OCI-LY1 (cell line): ENCODE data around the gene NBL1.
A peak's percentile ranks its signal among the peaks of the same experiment; 100 is the strongest.
"Not testable (repeated sequence)": the region's sequence is repeated elsewhere in the genome, so short reads cannot be mapped to it uniquely, and the experiment has no call there.

Experiments
- H2AFZ ChIP-seq: fragments of 200-600 bp; sonication (generic), shearing (Covaris generic); 2 replicates; pipeline ENCODE4 v1.6.0; 2014; ENCODE audit warnings: antibody characterized with exemption, mild to moderate bottlenecking, low read length
- H3F3A ChIP-seq: fragments of 200-600 bp; sonication (generic), shearing (Covaris generic); 2 replicates; pipeline ENCODE4 v1.6.0; 2014; ENCODE audit warnings: mild to moderate bottlenecking, antibody characterized with exemption, low read length, moderate library complexity; ENCODE audit not compliant: insufficient read depth
- H3K27ac ChIP-seq: fragments of 200-600 bp; sonication (generic); 2 replicates; pipeline ENCODE4 v1.5.1; 2014; ENCODE audit warnings: low read length, mixed run types, mild to moderate bottlenecking, low read depth; ENCODE audit not compliant: poor library complexity, severe bottlenecking
- H3K27me3 ChIP-seq: fragments of 200-600 bp; sonication (generic); 2 replicates; pipeline ENCODE4 v1.6.0; 2014; ENCODE audit warnings: antibody characterized with exemption, mild to moderate bottlenecking, low read length, moderate library complexity; ENCODE audit not compliant: insufficient read depth
- H3K36me3 ChIP-seq: fragments of 200-600 bp; sonication (generic); 2 replicates; pipeline ENCODE4 v1.6.1; 2014; ENCODE audit warnings: mild to moderate bottlenecking, antibody characterized with exemption, low read length, moderate library complexity, mixed read lengths; ENCODE audit not compliant: insufficient read depth
- H3K4me1 ChIP-seq: fragments of 200-600 bp; sonication (generic); 2 replicates; pipeline ENCODE4 v1.5.1; 2014; ENCODE audit warnings: mild to moderate bottlenecking, low read length, moderate library complexity; ENCODE audit not compliant: insufficient read depth, severe bottlenecking
- H3K4me2 ChIP-seq: fragments of 200-600 bp; sonication (generic), shearing (Covaris generic); 2 replicates; pipeline ENCODE4 v1.6.1; 2014; ENCODE audit warnings: low read length
- H3K4me3 ChIP-seq: fragments of 200-600 bp; sonication (generic); 2 replicates; pipeline ENCODE4 v1.5.1; 2014; ENCODE audit warnings: low read length, low read depth, mild to moderate bottlenecking, mixed read lengths; ENCODE audit not compliant: poor library complexity, severe bottlenecking
- H3K79me2 ChIP-seq: fragments of 200-600 bp; shearing (Covaris generic); 2 replicates; pipeline ENCODE4 v1.6.1; 2016; ENCODE audit warnings: mixed run types, low read length, mixed read lengths; ENCODE audit not compliant: insufficient read depth
- H3K9ac ChIP-seq: fragments of 200-600 bp; sonication (generic), shearing (Covaris generic); 2 replicates; pipeline ENCODE4 v1.6.1; 2014; ENCODE audit warnings: mild to moderate bottlenecking, low read length, mixed read lengths
- H3K9me2 ChIP-seq: fragments of 200-600 bp; sonication (generic), shearing (Covaris generic); 2 replicates; pipeline ENCODE4 v1.6.1; 2014; ENCODE audit warnings: low read depth, mild to moderate bottlenecking, low read length, mixed read lengths
- H3K9me3 ChIP-seq: fragments of 200-600 bp; shearing (Covaris generic); 2 replicates; pipeline ENCODE4 v1.6.1; 2014; ENCODE audit warnings: low read length, mixed read lengths
- H4K20me1 ChIP-seq: fragments of 200-600 bp; sonication (generic), shearing (Covaris generic); 2 replicates; pipeline ENCODE4 v1.6.0; 2016; ENCODE audit warnings: mild to moderate bottlenecking, low read length; ENCODE audit not compliant: insufficient read depth
- CTCF ChIP-seq: fragments of 200-600 bp; sonication (generic), shearing (Covaris generic); IDR thresholded peaks from 2 replicates; pipeline ENCODE4 v1.5.1; 2017; ENCODE audit warnings: mild to moderate bottlenecking, antibody characterized with exemption, low read length, moderate library complexity, mixed read lengths
- EZH2 ChIP-seq: fragments of 200-600 bp; sonication (generic), shearing (Covaris generic); IDR thresholded peaks from 2 replicates; pipeline ENCODE4 v1.8.0; 2017; ENCODE audit warnings: borderline replicate concordance, mixed run types, mild to moderate bottlenecking, antibody characterized with exemption, low read length, moderate library complexity, mixed read lengths

Gene NBL1

GRCh38 chr1:19639228-19639627 lies 4.9 kb upstream of the NBL1 start:
- not testable (repeated sequence) for H3K9me2 ChIP-seq, H3K9me3 ChIP-seq, H2AFZ ChIP-seq, H4K20me1 ChIP-seq, H3K79me2 ChIP-seq, H3K36me3 ChIP-seq, H3F3A ChIP-seq, H3K27me3 ChIP-seq, H3K27ac ChIP-seq, H3K4me3 ChIP-seq, H3K4me2 ChIP-seq, H3K4me1 ChIP-seq, H3K9ac ChIP-seq
- TF ChIP-seq CTCF, result peak; percentile 16; the same call in 1 of the 2 replicates

- Histone ChIP-seq H3K36me3 (no peaks in the 10 kb centered on the region), H3K4me1 (peaks cover 8% of the 10 kb centered on the region), H3F3A (no peaks in the 10 kb centered on the region), H3K79me2 (no peaks in the 10 kb centered on the region), H3K4me2 (no peak overlapping the region), H3K9me2 (no peaks in the 10 kb centered on the region), H3K9me3 (no peaks in the 10 kb centered on the region), H3K27me3 (no peaks in the 10 kb centered on the region; the same call in 1 of the 2 replicates), H3K4me3 (no peak overlapping the region), H3K9ac (no peak overlapping the region), H3K27ac (no peak overlapping the region), H4K20me1 (no peaks in the 10 kb centered on the region), H2AFZ (no peak overlapping the region)
- TF ChIP-seq EZH2, result no peak
- TF ChIP-seq CTCF, result no peak
These were observed 4.1 kb upstream of the NBL1 start for GRCh38 chr1:19639999-19640362.

- H3K4me2 ChIP-seq, result no peak overlapping the region
- no peaks in the 10 kb centered on the region for H3K36me3 ChIP-seq
- no peak overlapping the region for H2AFZ ChIP-seq
- no peaks in the 10 kb centered on the region for H4K20me1 ChIP-seq
- no peaks in the 10 kb centered on the region for H3K9me2 ChIP-seq
- H3F3A ChIP-seq, result no peaks in the 10 kb centered on the region
- no peak overlapping the region for H3K9ac ChIP-seq
- no peak overlapping the region for H3K27ac ChIP-seq
- no peaks in the 10 kb centered on the region for H3K9me3 ChIP-seq
- H3K79me2 ChIP-seq, result no peaks in the 10 kb centered on the region
- H3K4me3 ChIP-seq, result no peak overlapping the region
- H3K4me1 ChIP-seq, result peaks cover 14% of the 10 kb centered on the region
- no peaks in the 10 kb centered on the region; the same call in 1 of the 2 replicates for H3K27me3 ChIP-seq
- TF ChIP-seq EZH2 (no peak), CTCF (no peak)
These were observed 3.5 kb upstream of the NBL1 start for GRCh38 chr1:19640363-19641316.
